Activated CD8-positive, alpha-beta memory T cell treated with anti-CD3 and anti-CD28 coated beads, Interleukin-2, amount 50 U/mL, for 4 hours (primary cell): Measurements from ENCODE around the gene NSUN7.
A peak's percentile ranks its signal among the peaks of the same experiment; 100 is the strongest.

Experiments used
- DNase-seq: peaks from one replicate; pipeline ENCODE4 v3.0.0-alpha.2; 2020

Gene NSUN7

GRCh38 chr4:40848940-40849339, 99.2 kb downstream of the NSUN7 start:
- no peak for DNase-seq

DNA sequence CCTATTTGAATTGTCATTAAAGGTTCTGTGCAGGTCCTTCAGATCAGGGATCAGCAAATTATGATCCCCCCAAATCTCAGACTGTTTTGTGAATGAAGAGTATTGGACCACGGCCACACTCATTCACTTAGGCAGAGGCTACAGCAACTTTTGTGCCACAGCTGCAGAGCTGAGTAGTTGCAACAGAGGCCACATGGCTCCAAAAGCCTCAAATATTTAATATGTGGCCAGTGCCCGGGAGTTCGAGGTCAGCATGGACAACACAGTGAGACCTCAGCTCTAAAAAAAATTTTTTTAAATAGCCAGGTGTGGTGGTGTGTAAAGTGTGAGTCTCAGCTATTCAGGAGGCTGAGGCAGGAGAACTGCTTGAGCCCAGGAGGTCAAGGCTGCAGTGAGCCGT, 100.7 kb downstream of the NSUN7 start:
- no peak for DNase-seq

GRCh38 chr4:40856277-40856839, 106.6 kb downstream of the NSUN7 start:
- no peak for DNase-seq

DNA sequence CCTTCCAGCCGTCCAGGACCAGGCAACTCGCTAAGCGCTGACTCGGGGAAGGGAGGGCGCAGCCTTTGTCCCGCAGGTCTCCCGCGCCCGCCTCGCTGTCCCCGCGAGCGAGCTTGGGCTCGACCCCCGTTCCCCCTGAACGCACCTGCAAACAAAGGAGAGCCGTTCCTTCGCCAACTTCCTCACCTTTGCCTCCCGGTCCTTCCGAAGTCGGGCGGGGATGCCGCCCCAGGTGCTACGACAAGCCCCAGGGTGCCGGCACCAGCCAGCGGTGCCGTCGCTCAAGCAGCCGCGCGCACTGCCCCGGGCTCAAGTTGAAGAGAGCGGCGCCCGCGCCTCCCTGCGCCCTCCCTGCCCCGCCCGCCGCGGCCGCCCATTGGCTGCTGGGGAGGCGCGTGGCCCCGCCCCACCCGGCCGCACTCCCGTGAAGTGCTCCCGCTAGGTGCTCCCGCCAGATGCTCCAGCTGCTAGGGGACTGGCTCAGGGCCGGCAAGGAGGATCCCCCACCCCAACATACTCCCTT, 107.1 kb downstream of the NSUN7 start:
- DNase-seq: peak; percentile 40

DNA sequence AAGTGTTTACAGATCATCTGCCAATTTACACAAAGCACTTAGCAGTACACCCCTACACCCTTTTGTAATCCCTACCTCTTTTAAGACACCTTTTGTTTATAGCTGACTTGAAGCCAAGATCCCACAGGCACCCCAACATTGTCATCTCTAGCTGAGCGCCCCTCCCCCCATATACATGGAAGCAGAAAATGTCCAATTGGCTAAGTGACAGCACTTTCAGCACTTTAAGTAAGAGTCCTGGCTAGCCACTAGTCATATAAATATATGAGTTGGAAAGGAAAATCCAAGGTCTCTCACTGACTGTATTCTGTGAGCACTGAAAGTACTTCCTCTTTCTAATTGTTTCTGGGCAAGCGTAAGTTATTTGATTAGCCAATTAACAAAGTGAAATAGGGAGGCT, 108.2 kb downstream of the NSUN7 start:
- no peak for DNase-seq

DNA sequence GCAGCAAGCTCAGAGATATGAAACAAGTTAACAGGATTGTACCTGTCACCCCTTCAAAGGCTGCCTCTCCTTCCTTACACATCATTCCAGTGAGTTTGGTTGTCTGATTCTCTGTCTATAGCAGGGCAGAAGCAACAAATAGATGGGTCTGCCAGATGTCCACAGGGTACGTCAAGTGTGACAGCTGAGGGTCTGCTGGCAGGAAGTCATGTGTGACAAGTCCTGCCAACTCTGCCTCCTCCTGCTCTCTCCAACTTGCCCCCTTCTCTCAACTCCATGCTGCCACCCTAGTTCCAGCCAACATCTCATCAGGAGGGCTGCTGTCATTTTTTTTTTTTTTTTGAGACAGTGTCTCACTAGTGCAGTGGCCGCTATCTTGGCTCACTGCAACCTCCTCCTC, 109.2 kb downstream of the NSUN7 start:
- DNase-seq: no peak
